ENCODE measurements around the gene ZNF804B.

Gene ZNF804B

DNA sequence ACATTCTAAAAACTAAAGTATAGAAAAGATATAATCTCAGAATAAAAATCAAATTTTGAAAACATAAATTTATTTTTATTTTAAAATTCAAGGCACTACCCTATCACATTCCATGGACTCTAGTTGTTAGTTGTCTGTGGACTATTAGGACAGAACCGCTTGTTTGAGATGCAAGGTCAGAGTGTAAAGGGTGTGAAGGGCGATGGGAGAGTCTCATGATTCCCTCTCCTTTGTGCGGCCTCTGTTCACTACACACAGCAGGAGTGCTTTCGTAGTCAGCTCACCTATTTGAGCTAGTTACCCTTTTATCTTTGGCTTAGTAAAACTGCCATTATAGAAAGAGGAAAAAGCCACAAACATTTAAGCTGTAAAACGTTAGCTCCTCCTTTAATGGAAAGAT is 225.8 kb downstream of the ZNF804B start:
- DNase-seq: no peak

- no peak for DNase-seq
Measured at GRCh38 chr7:89001306-89001705, 241.8 kb downstream of the ZNF804B start.

DNA sequence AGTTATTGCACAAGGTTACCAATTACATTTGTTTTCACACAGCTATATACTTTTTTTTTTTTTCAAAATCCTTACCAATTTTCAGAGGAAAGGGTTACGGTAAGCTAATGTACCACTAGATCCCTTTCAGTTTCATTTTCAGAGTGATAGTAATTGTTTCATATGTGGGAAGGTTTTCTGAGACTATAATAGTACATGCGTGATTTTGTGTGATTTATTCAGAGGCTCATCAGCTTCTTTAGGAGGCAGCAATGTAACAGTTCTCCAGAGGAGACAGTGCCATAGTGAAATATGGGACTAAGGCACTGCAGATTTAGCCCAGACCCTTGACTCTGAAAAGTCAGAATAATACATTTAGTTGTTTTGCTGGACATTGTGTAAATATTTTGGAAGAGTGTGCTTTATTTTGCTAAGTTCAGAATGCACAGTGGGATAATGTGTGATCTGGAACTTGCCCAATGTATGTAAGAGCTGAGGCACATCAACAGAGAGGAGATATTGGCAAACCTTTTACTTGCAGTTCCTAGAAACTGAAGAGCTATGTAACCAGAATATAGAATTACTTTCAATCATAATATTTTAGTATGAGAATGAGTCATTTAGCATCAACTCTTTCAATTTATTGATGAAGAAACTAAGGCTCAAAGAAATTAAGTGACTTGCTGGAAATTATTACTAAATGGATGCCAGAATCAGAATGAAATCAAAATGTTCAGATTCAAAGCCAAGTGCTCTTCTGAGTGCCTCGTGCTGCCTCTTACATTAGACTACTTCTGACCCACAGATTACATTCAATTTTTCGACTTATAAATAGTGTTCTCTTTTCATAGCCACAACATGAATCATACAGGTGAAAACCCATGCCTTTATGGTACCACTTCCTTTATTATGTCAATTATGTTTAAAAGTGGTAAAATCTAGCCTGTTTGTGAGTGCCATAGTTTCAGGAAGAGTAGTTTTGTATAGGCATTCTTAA is 243.8 kb downstream of the ZNF804B start:
- no peak for DNase-seq

DNA sequence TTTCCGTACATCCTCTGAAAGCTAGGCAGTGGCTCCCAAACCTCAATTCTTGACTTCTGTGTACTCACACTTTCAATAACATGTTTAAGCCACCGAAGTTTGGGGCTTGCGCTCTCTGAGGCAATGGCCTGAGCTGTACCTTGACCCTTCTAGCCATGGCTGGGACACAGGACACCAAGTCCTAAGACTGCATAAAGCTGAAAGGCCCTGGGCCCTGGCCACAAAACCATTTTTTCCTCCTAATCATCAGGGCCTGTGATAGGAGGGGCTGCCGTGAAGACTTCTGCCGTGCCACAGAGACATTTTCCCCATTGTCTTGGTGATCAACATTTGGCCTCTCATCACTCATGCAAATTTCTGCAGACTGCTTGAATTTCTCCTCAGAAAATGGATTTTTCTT is 252.5 kb downstream of the ZNF804B start:
- DNase-seq: no peak

- DNase-seq: no peak
Measured at GRCh38 chr7:89017695-89018094, 258.2 kb downstream of the ZNF804B start.

- no peak for DNase-seq
Measured at GRCh38 chr7:89021741-89022140, 262.2 kb downstream of the ZNF804B start.

GRCh38 chr7:89023206-89023605 is 263.7 kb downstream of the ZNF804B start:
- no peak for DNase-seq

DNA sequence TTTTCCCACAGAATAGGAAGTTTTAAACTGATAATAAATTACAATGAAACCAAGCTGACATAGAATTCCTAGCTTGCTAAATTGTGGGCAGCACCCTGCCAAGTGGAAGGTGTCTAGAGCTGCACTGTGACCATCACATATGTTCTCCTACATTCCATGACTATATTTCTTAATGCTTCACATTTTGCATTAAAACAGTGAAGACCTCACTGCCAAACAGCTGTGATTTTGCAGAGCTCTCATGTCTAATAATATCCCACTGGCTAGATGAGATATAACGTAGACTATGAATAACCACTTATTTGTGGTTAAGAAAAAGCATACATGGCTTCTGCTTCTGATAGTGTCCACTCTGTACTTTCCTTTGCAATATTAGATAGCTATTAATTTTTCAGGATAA is 264.4 kb downstream of the ZNF804B start:
- DNase-seq: no peak

DNA sequence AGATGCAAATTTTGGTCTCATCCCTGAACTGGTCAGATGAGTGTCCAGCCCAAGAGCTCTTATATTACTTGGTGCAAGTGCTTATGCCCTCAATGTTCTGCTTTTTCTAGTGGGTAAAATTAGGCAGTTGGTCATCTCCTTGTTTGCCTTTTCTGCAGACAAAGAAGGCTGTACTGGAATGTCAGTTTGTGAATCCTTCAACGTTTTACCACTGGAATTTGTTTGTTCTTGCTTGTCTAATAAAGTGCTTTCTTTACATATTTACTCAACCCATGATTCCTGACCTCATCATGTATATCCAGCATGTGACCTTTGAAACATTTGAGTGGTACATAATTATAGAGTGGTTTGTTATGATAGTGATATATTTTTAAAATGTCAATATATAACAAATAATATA is 268.3 kb downstream of the ZNF804B start:
- no peak for DNase-seq

GRCh38 chr7:89028319-89028718 is 268.8 kb downstream of the ZNF804B start:
- DNase-seq: no peak

- no peak for DNase-seq
Measured at GRCh38 chr7:89029864-89030263, 270.4 kb downstream of the ZNF804B start.

- DNase-seq: no peak
Measured at GRCh38 chr7:89041240-89041639, 281.7 kb downstream of the ZNF804B start.

- DNase-seq: peak; percentile 5
Measured at GRCh38 chr7:89042940-89043339, 283.4 kb downstream of the ZNF804B start.

DNA sequence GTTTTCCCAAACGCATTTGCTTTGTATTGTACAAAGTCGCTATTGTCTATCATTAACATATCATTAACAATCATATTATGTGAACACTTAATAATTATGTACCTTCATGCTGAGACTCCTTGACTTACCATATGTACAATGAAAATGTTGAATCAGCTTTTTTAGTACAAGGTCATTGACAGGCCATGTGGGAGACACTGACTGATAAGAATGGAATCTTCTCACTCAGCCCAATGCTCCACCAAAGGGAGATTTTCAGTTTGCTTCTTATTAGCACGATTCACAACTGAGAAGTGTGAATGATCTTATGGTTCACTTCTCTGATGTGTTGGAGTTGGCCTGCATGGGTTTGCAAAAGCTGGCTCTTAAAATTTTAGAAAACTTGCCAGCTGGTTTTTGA is 289.5 kb downstream of the ZNF804B start:
- DNase-seq: no peak

DNA sequence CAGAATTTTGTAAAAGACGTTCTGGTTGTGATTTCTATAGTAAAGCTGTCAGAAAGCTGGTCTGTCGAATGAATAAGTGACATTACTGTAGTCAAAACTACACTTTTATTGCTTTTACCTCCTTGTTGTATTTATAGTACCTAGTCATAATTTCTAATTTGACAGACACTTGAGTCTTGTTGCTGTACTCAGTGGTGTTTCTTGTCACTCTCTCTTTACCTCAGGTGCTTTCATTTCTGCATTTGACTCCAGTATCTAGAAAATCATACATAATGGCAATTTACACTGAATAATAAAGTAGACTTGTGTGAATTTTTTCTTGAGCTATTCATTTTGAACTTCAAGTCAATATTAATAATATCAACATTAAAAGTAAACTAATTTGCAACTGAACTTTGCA is 293.6 kb downstream of the ZNF804B start:
- no peak for DNase-seq

DNA sequence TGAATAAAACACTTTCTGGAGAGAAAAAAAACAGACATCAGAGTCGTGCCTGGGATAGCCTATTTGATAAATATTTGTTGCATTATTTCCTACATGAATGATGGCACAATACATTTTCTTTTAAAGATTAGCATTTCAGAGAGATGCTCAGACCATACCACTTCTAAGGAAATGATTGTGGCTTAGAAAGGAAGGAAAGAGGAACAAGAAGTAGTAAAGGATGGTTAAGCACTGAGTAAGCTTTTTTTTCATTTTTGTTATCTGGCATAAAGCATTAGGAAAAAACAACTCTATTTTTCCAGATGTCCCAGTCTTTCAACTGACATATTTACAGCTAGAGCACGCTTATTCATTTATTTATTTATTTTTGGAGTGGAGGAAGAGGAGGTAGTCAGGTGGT is 294.9 kb downstream of the ZNF804B start:
- no peak for DNase-seq

- no peak for DNase-seq
Measured at GRCh38 chr7:89060234-89060633, 300.7 kb downstream of the ZNF804B start.

- DNase-seq: no peak
Measured at GRCh38 chr7:89064831-89065230, 305.3 kb downstream of the ZNF804B start.

- DNase-seq: no peak
Measured at GRCh38 chr7:89067048-89067447, 307.5 kb downstream of the ZNF804B start.

- DNase-seq: no peak
Measured at GRCh38 chr7:89072081-89072480, 312.6 kb downstream of the ZNF804B start.

DNA sequence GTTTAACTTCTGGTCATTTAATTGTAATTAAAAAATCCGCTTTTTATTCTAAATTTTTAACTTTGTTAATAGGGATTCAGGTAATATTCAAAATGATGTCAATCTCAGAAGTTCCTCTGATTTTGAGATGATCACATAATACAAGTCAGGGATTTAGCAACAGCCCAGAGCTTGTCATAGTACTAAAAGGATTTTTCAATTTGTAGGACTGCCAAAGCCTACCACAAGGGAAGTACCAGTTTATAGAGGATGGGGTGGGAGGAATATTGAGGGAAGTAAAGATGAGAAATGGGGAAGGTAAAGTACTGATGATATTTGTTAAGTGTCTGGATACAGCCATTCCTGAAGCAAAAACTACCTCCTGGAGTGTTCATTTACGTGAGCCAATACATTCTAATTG is 314.3 kb downstream of the ZNF804B start:
- DNase-seq: no peak

GRCh38 chr7:89077992-89078391 is 318.5 kb downstream of the ZNF804B start:
- DNase-seq: no peak

- DNase-seq: no peak
Measured at GRCh38 chr7:89085580-89085979, 326.1 kb downstream of the ZNF804B start.

- DNase-seq: no peak
Measured at GRCh38 chr7:89091550-89091949, 332.1 kb downstream of the ZNF804B start.

DNA sequence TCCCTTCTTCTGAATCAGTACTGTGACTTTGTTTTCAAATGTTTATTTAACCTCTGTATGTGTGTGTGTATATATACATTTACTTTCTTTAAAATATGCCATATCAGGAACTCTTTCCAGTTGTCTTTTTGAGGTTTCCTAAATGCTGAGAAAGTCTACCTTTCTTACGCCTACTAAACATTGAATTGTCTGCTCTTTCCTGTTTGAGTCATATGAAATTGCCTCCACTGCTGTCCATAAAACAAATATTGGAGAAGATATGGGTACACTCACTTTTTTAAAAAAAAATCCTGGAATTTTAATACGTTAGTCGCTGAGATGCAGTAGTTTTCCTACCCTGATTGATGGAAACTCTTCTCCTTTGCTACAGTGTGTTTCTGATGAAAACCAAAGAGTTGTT is 334.8 kb downstream of the ZNF804B start:
- no peak for DNase-seq
